Activated naive CD8-positive, alpha-beta T cell treated with anti-CD3 and anti-CD28 coated beads, Interleukin-2, amount 50 U/mL, for 16 hours (primary cell): ENCODE measurements around the gene TRAPPC1.
A peak's percentile ranks its signal among the peaks of the same experiment; 100 is the strongest.

Source experiments
- DNase-seq: peaks from one replicate; pipeline ENCODE4 v3.0.0-alpha.2; 2020; ENCODE audit warnings: low read depth, low spot score

TRAPPC1 gene

GRCh38 chr17:7940743-7941142 is 9.0 kb upstream of the TRAPPC1 start:
- DNase-seq = no peak

- DNase-seq = no peak
These were observed 8.3 kb upstream of the TRAPPC1 start for GRCh38 chr17:7940034-7940433.

- DNase-seq = no peak
These were observed 4.1 kb upstream of the TRAPPC1 start for GRCh38 chr17:7935859-7936258.

DNA sequence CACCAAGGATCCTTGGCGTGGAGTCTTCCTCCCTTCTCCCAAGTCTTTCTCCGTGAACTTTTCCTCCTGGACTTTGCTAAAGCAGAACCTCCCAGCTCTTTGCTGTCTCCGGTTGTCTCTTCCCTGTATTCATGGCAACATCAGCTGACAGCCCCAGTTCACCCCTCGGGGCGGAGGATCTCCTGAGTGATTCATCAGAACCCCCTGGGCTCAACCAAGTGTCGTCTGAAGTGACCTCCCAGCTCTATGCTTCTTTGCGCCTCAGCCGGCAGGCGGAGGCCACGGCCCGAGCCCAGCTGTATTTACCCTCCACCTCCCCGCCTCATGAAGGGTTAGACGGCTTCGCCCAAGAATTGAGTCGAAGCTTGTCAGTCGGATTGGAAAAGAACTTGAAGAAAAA is 1.2 kb upstream of the TRAPPC1 start:
- DNase-seq = no peak

- DNase-seq = no peak
These were observed 741 bp upstream of the TRAPPC1 start for GRCh38 chr17:7932483-7932891.

DNA sequence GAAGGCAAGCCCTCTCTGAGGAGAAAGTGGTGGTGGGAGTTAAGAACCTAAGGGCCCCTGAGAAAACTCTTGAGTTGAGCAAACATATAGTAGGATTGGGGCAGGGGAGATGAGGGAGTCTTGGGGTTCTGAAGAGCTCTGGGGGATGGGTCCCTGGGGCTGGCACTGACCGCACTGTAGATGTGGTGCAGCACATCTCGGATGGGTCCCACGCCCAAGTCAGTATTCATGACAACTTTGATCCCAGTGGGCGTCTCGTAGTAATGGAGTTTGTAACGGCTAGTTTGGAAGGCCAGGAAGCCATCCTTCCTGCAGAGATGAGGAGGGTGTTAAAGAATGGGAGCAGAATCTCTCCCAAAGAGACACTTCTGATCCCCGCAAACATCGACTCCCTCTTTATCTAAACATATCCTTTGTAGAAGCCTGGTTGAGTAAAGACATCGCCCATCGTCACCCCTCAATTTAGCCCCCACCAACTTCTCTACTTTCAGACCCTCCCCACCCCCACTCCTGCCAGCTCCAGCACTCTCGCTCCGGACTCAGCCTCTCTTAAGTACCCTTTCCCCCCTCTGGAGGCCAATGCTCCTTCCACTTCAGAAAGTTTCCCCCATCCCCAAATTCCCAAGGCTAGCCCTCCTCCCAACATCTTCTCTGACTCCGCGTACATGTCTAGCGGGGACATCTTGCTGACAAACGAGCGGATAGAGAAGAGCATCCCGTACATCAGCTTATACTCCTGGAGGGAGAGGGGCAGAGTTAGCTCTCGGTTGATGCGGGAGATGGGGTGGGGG is 710 bp downstream of the TRAPPC1 start:
- DNase-seq = no peak

GRCh38 chr17:7929158-7930023 is 2.4 kb downstream of the TRAPPC1 start, which contains the start of gene KCNAB3:
Gene KCNAB3 (minus strand): TSS chr17:7929856. CDS start chr17:7929435, 421 bp downstream.
- no peak for DNase-seq

DNA sequence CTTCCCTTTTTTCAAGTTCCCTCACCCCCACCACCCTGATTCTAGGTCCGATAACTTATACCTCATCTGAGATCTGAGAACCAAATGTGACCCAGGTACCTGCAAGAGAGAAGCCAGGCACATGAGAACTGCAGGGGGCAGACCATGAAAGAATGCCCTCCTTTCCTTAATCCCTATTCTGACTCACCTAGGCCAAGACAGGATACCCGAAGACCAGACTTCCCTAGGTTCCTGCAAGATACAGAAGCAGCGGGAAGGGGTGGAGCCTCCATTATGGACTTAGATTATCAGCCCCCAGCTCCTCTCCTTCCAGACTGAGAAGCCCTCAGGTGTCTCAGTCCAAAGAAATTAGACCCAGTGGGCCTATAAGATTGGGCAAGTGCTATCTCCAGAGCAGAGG is 4.2 kb downstream of the TRAPPC1 start:
- DNase-seq = no peak

- DNase-seq = peak; percentile 77
These were observed 8.7 kb downstream of the TRAPPC1 start for GRCh38 chr17:7922845-7923628.

GRCh38 chr17:7922269-7922844 is 9.4 kb downstream of the TRAPPC1 start:
- DNase-seq = no peak

GRCh38 chr17:7916808-7917207 is 14.9 kb downstream of the TRAPPC1 start:
- DNase-seq = no peak

- DNase-seq = no peak
These were observed 15.4 kb downstream of the TRAPPC1 start for GRCh38 chr17:7916385-7916682.

DNA sequence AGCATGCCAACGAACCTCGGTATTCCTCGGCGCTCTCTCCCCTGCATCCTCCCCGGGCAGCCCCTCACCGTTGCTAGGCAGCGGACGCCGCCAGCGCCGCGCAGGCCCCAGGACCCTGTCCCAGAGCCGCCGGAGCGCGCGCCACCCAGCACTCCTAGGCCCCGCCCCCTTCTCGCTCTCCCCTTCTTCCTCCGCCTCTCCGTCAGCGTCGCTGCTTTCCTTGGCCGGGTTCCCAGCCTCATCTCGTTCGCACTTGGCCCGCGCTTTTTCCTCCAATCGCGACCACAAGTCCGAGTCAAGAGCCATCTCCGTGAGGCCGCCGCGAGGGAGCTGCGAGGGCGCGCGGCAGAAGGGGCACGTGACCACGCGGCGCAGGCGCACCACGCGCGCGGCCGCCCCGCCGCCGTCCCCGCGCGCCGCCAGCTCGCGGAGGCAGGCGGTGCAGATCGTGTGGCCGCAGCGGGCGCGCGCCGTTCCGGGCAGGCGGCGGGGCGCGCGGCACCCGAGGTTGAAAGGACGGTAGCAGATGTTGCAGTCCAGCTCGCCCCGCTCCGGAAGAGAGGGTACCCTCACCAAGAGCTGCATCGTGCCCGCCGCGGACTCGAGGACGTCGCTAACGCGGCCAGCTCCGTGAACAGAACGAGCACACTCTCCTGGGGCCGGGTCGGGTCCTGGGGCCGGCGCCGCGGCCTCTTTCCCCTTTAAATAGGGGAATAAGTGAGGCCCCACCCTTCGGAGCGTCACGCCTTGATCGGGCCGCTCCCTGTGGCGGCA is 15.9 kb downstream of the TRAPPC1 start, which contains the start of gene RNF227:
RNF227 (minus strand) TSS at position 679 of the 774 bp plus-strand sequence; CDS start at position 585, 94 bp downstream.
- DNase-seq = peak; percentile 67

DNA sequence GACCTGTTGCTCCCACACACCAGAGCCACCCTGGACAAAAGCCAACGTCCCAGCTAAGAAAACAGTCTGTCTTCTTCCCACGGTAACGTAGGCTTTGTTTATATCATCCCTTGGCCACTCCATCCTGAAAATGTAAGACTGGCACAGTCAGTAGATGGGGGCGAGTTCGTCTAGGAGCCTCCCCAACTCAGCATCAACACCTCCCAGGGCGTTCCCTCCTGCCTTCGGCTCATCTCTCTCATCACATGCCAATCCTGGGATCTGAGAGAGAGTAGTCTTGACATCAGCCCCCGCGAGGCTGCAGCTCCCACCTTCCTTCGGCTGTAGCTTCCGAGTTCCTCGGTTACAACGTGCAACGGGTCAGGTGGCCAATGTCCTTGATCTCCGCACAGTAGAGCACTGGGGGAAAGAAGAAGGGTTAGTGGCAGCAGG is 16.6 kb downstream of the TRAPPC1 start:
- no peak for DNase-seq

DNA sequence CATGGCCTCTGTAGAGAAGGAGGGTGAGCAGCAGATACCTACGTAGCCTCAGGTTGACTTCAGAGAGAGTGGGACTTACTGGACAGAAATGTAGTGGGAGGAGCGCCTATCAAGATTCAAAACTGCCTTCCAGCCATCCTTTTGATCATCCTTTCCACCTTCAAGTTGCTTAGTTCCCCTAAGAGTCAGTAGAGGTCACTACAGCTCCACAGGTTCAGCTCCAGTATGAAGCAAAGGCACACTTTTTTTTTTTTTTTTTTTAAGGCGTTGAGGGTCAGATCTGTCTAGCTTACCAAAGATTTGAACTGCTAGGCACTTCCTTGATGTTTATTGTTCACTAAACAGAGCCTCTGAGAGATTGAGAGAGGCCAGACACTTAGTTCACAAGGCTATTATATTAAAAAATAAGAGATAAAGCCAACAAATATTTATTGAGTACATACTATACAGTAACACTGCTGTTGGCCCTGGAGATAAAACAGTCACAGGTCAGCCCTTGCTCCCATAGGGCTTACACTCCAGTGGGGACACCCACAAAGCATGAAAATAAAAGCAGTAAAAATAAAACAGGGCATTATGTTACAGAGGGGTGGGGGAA is 18.7 kb downstream of the TRAPPC1 start:
- no peak for DNase-seq

DNA sequence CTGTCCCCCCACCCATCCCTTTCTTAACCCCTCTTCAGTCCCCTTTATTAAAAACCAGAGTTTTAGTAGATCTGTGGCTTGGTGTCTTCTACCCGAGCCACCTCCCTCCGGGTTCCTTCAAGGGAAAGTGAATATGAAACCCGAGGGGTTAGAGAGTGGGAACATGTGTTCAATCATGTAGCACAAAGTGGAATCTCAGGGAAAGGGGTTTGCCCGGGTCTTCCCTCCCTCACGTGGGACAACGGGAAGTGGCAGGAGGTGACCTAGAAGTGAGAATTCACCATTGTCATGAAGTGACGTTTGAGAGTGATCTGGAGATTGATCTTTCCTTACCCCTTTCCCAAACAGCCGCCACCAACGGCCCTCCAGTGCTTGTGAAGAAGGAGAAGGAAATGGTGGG is 20.6 kb downstream of the TRAPPC1 start:
- no peak for DNase-seq

GRCh38 chr17:7910711-7911110 is 21.0 kb downstream of the TRAPPC1 start:
- DNase-seq = no peak

DNA sequence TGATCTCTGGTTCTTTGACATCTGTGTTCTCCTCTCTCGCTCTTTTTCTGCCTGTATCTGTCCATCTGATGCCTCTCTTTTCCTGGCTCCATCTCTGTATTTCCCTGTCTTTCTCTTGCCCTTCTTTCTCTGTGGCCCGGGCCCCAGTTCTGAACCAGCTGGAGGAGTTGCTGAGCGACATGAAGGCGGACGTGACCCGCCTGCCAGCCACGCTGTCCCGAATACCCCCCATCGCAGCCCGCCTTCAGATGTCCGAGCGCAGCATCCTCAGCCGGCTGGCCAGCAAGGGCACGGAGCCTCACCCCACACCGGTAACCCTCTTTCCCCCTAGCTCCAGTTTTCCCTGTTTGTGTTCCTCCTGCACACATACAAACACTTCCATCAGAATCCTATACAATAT is 21.5 kb downstream of the TRAPPC1 start:
- DNase-seq = no peak

DNA sequence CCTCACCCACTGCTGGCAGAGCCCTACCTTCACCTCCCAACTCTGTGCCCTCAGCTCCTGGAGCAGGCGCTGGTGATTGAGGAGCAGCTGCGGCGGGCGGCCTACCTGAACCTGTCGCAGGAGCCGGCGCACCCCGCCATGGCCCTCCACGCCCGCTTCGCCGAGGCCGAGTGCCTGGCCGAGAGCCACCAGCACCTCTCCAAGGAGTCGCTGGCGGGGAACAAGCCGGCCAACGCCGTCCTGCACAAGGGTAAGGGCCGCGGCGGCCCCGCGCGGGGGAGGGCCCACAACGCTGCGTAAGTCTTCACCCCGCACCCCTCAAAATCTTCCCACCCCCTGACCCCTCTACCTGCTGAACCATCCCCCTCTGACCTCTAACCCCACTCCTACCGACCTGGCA is 22.7 kb downstream of the TRAPPC1 start:
- DNase-seq = no peak
